SW480 (cell line): Measurements from ENCODE around the gene METTL9.
"Not testable (repeated sequence)": the region's sequence is repeated elsewhere in the genome, so short reads cannot be mapped to it uniquely, and the experiment has no call there.

ENCODE experiments used
- DNase-seq: peaks from one replicate; pipeline ENCODE4 v3.0.0-alpha.2; 2016; ENCODE audit warnings: low spot score

METTL9 gene

GRCh38 chr16:21599122-21600030 lies at the start of gene METTL9:
TSS of gene METTL9 (plus strand) at chr16:21599577. CDS start at chr16:21599734, 157 bp downstream.
- peak; percentile 91 for DNase-seq

GRCh38 chr16:21549975-21550374 lies 49.4 kb upstream of the METTL9 start:
- DNase-seq, result not testable (repeated sequence)

GRCh38 chr16:21550435-21550834 lies 48.9 kb upstream of the METTL9 start:
- not testable (repeated sequence) for DNase-seq

GRCh38 chr16:21551076-21551475 lies 48.3 kb upstream of the METTL9 start:
- not testable (repeated sequence) for DNase-seq

GRCh38 chr16:21551600-21551999 lies 47.8 kb upstream of the METTL9 start:
- DNase-seq, result not testable (repeated sequence)

- not testable (repeated sequence) for DNase-seq
These were observed 45.7 kb upstream of the METTL9 start for GRCh38 chr16:21553481-21554296.

GRCh38 chr16:21554795-21555585 lies 44.4 kb upstream of the METTL9 start:
- DNase-seq, result peak; percentile 83

GRCh38 chr16:21555621-21556020 lies 43.8 kb upstream of the METTL9 start:
- not testable (repeated sequence) for DNase-seq

GRCh38 chr16:21556026-21556595 lies 43.3 kb upstream of the METTL9 start:
- DNase-seq, result not testable (repeated sequence)

GRCh38 chr16:21556651-21557241 lies 42.6 kb upstream of the METTL9 start:
- DNase-seq, result not testable (repeated sequence)

GRCh38 chr16:21560462-21560861 lies 38.9 kb upstream of the METTL9 start:
- DNase-seq, result no peak

- DNase-seq, result no peak
These were observed 35.7 kb upstream of the METTL9 start for GRCh38 chr16:21563676-21564075.

- DNase-seq, result not testable (repeated sequence)
These were observed 35.0 kb upstream of the METTL9 start for GRCh38 chr16:21564367-21564766.

- no peak for DNase-seq
These were observed 33.9 kb upstream of the METTL9 start for GRCh38 chr16:21565507-21565860.

- no peak for DNase-seq
These were observed 33.3 kb upstream of the METTL9 start for GRCh38 chr16:21565861-21566669.

GRCh38 chr16:21566891-21567414 lies 32.4 kb upstream of the METTL9 start:
- DNase-seq, result no peak

GRCh38 chr16:21567496-21567895 lies 31.9 kb upstream of the METTL9 start:
- DNase-seq, result not testable (repeated sequence)

GRCh38 chr16:21568502-21569189 lies 30.7 kb upstream of the METTL9 start:
- no peak for DNase-seq

- DNase-seq, result no peak
These were observed 28.7 kb upstream of the METTL9 start for GRCh38 chr16:21570676-21571017.

GRCh38 chr16:21573506-21573905 lies 25.9 kb upstream of the METTL9 start:
- not testable (repeated sequence) for DNase-seq
